Measurements from ENCODE around the gene OR6K2.

The OR6K2 gene

GRCh38 chr1:158654086-158654485 lies 46.4 kb downstream of the OR6K2 start:
- H3K4me1 ChIP-seq (ENCODE audit: control insufficient read depth, low read length): peaks cover 8% of the 10 kb centered on the region
- no peaks in the 10 kb centered on the region for H3K79me2 ChIP-seq (ENCODE audit: control insufficient read depth, low read length)
- H3K36me3 ChIP-seq (ENCODE audit: control insufficient read depth, low read length): no peaks in the 10 kb centered on the region
- peaks cover 3% of the 10 kb centered on the region; the same call in 1 of the 2 replicates for H3K27me3 ChIP-seq (ENCODE audit: control insufficient read depth, low read length)
- no peak overlapping the region for H3K4me3 ChIP-seq (ENCODE audit: low read length)
- no peak overlapping the region for H3K4me2 ChIP-seq (ENCODE audit: low read length)
- no peaks in the 10 kb centered on the region for H3K9me3 ChIP-seq (ENCODE audit: control insufficient read depth, insufficient read depth, low read length)
- no peaks in the 10 kb centered on the region for H3K9me2 ChIP-seq (replicated peaks; ENCODE audit: control insufficient read depth, low read length)
- no peaks in the 10 kb centered on the region for H4K20me1 ChIP-seq (ENCODE audit: control insufficient read depth, insufficient read depth, low read depth, low read length)
- H3F3A ChIP-seq (ENCODE audit: control insufficient read depth, insufficient read depth): no peaks in the 10 kb centered on the region
- TF ChIP-seq CTCF (IDR thresholded peaks at IDR 0.05; ENCODE audit: low read depth, low read length, poor library complexity, severe bottlenecking) (no peak), EZH2phosphoT487 (IDR thresholded peaks at IDR 0.05; ENCODE audit: borderline replicate concordance, low read length) (no peak)
- H3K27ac ChIP-seq (ENCODE audit: low read depth, low read length): no peak overlapping the region

DNA sequence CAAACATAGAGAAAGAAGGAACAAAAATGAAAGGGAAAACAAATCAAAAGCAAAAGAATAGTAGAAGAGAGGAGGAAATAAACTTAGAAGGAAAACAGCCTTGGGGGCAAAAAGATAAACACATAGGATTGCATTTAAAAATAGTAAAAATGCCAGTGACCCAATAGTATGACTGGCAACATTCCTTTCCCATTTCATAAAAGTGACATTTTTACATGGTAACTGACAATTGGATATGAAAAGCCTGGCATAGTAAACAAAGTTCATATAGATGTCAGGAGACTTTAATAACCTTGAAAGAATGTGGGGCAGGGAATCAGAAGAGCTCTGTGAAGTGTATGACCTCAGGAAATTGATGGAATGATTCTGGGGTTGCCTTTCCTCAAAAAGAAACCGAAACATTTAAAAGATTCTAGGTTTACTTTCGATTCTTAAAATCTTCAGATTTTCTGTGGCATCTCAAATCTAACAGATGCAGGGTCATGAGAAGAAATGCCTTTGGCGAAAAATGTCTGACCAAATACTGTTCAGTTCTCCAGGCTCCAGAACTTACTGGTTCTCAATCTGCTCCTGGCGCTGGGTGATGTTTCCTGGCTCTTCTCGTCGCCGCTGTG lies 47.6 kb downstream of the OR6K2 start:
- TF ChIP-seq EZH2phosphoT487 (IDR thresholded peaks at IDR 0.05; ENCODE audit: borderline replicate concordance, low read length): no peak
- no peak for TF ChIP-seq CTCF (IDR thresholded peaks at IDR 0.05; ENCODE audit: low read depth, low read length, poor library complexity, severe bottlenecking)
- H3K79me2 ChIP-seq (ENCODE audit: control insufficient read depth, low read length): no peaks in the 10 kb centered on the region
- H3K4me3 ChIP-seq (ENCODE audit: low read length): no peak overlapping the region
- peaks cover 8% of the 10 kb centered on the region for H3K4me1 ChIP-seq (ENCODE audit: control insufficient read depth, low read length)
- H3K9me2 ChIP-seq (replicated peaks; ENCODE audit: control insufficient read depth, low read length): no peaks in the 10 kb centered on the region
- no peaks in the 10 kb centered on the region for H3K36me3 ChIP-seq (ENCODE audit: control insufficient read depth, low read length)
- H3K9me3 ChIP-seq (ENCODE audit: control insufficient read depth, insufficient read depth, low read length): no peaks in the 10 kb centered on the region
- no peak overlapping the region for H3K27ac ChIP-seq (ENCODE audit: low read depth, low read length)
- H3K27me3 ChIP-seq (ENCODE audit: control insufficient read depth, low read length): peaks cover 3% of the 10 kb centered on the region; the same call in 1 of the 2 replicates
- H3F3A ChIP-seq (ENCODE audit: control insufficient read depth, insufficient read depth): no peaks in the 10 kb centered on the region
- no peak overlapping the region for H3K4me2 ChIP-seq (ENCODE audit: low read length)
- H4K20me1 ChIP-seq (ENCODE audit: control insufficient read depth, insufficient read depth, low read depth, low read length): no peaks in the 10 kb centered on the region

Measured in DOHH2 (cell line).